ENCODE data around the gene TNRC6B.

- TF ChIP-seq, protein P1, sequence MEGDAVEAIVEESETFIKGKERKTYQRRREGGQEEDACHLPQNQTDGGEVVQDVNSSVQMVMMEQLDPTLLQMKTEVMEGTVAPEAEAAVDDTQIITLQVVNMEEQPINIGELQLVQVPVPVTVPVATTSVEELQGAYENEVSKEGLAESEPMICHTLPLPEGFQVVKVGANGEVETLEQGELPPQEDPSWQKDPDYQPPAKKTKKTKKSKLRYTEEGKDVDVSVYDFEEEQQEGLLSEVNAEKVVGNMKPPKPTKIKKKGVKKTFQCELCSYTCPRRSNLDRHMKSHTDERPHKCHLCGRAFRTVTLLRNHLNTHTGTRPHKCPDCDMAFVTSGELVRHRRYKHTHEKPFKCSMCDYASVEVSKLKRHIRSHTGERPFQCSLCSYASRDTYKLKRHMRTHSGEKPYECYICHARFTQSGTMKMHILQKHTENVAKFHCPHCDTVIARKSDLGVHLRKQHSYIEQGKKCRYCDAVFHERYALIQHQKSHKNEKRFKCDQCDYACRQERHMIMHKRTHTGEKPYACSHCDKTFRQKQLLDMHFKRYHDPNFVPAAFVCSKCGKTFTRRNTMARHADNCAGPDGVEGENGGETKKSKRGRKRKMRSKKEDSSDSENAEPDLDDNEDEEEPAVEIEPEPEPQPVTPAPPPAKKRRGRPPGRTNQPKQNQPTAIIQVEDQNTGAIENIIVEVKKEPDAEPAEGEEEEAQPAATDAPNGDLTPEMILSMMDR (conservative IDR thresholded peaks at IDR 0.05 in 1 of 2, IDR thresholded peaks at IDR 0.05 in 1 of 2; ENCODE audit: low read depth in 1 of 2, low read length in 2 of 2): no peak
- no peak for TF ChIP-seq EZH2 (IDR thresholded peaks at IDR 0.05; ENCODE audit: low read length, missing control alignments)
These were observed 112.8 kb downstream of the TNRC6B start for GRCh38 chr22:40290516-40290915.

All from fibroblast of lung (primary cell).